ENCODE results near the gene KCNH5. TPM values are rescaled to one million over a fixed set of nuclear protein-coding genes. Genes with fewer than 3 reads are reported as not detected.

Gene KCNH5
- total and polyA plus RNA-seq, 2 of the 13 experiments (the other 11 are each of a cell fraction or from before 2014, with no cell fraction given) = not detected

DNA sequence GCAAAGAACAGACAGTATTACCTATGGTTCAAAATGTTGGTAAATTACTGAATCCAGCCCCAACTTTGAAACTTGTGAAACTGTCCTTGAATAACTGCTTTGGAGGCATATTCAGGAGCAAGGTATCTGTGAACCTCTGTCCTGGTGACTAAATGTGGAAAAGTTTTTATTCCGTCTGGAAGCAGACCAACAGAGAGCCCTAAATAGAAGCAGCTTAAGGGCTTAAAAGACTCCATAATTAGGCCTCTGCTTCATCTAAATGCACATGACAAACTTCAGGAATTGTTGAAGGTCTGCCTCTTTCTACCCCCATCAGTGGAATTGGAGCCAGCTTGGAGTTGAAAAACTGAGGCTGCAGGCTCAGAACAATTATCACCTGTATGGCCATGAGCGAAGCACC is 276.5 kb downstream of the KCNH5 start:
- Histone ChIP-seq H3K9ac (ENCODE audit: insufficient read depth, low read depth, low read length) (no peak overlapping the region), H4K20me1 (ENCODE audit: insufficient read depth, low read length) (no peaks in the 10 kb centered on the region), H3K4me3 (replicated peaks in 1 of 3; ENCODE audit: insufficient read depth in 1 of 3, low read depth in 2 of 3, low read length in 3 of 3) (no peak overlapping the region), H3K4me2 (ENCODE audit: low read depth, low read length) (no peak overlapping the region), H3K36me3 (replicated peaks in 1 of 2; ENCODE audit: control insufficient read depth in 1 of 2, insufficient read depth in 2 of 2, low read length in 2 of 2) (no peaks in the 10 kb centered on the region), H3K79me2 (ENCODE audit: insufficient read depth, low read length) (no peaks in the 10 kb centered on the region), H2AFZ (ENCODE audit: low read length) (no peak overlapping the region), H3K27ac (ENCODE audit: extremely low read length, insufficient read depth, low read length) (no peak overlapping the region), H3K9me3 (ENCODE audit: low read length) (no peaks in the 10 kb centered on the region), H3K27me3 (ENCODE audit: control insufficient read depth in 1 of 2, insufficient read depth in 2 of 2, low read length in 2 of 2) (no peaks in the 10 kb centered on the region), H3K4me1 (ENCODE audit: insufficient read depth, low read length) (no peaks in the 10 kb centered on the region)
- FAIRE-seq = no peak
- in situ Hi-C loops (cut with HindIII; ENCODE audit: extremely low pct_ligation_motif_present, low pct_unique_long_range_greater_than_20kb) = no loop called here
- POLR2A ChIA-PET = no interaction called here
- no TSS peak for BruUV-seq (replicated peaks)
- no peak for ATAC-seq
- WGBS (ENCODE audit: low lambda C conversion rate) = 3% methylated on average over 2 of the region's 2 CpGs
- TF ChIP-seq, protein P1, sequence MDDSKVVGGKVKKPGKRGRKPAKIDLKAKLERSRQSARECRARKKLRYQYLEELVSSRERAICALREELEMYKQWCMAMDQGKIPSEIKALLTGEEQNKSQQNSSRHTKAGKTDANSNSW (CRISPR knock-in tag; IDR thresholded peaks at IDR 0.05; ENCODE audit: borderline replicate concordance) = no peak
- TF ChIP-seq, protein P2, sequence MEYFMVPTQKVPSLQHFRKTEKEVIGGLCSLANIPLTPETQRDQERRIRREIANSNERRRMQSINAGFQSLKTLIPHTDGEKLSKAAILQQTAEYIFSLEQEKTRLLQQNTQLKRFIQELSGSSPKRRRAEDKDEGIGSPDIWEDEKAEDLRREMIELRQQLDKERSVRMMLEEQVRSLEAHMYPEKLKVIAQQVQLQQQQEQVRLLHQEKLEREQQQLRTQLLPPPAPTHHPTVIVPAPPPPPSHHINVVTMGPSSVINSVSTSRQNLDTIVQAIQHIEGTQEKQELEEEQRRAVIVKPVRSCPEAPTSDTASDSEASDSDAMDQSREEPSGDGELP (IDR thresholded peaks at IDR 0.05; ENCODE audit: borderline replicate concordance, low read depth) = no peak
- TF ChIP-seq DMAP1 (CRISPR knock-in tag; IDR thresholded peaks at IDR 0.05) (no peak), SIX1 (CRISPR knock-in tag; IDR thresholded peaks at IDR 0.05; ENCODE audit: borderline replicate concordance) (no peak), EEA1 (CRISPR knock-in tag; IDR thresholded peaks at IDR 0.05; ENCODE audit: borderline replicate concordance) (no peak), MXD4 (CRISPR knock-in tag; IDR thresholded peaks at IDR 0.05) (no peak), ASH2L (IDR thresholded peaks at IDR 0.05; ENCODE audit: insufficient read length, low read depth, low read length) (no peak), MBD4 (IDR thresholded peaks at IDR 0.05; ENCODE audit: borderline replicate concordance, low read length) (no peak), KLF6 (CRISPR knock-in tag; IDR thresholded peaks at IDR 0.05) (no peak), ZNF121 (CRISPR knock-in tag; IDR thresholded peaks at IDR 0.05) (no peak), KAT2B (IDR thresholded peaks at IDR 0.05; ENCODE audit: borderline replicate concordance, low read depth, low read length) (no peak), SRF (IDR thresholded peaks at IDR 0.05; ENCODE audit: low read depth, low read length) (no peak)
- TF ChIP-seq, protein P3, sequence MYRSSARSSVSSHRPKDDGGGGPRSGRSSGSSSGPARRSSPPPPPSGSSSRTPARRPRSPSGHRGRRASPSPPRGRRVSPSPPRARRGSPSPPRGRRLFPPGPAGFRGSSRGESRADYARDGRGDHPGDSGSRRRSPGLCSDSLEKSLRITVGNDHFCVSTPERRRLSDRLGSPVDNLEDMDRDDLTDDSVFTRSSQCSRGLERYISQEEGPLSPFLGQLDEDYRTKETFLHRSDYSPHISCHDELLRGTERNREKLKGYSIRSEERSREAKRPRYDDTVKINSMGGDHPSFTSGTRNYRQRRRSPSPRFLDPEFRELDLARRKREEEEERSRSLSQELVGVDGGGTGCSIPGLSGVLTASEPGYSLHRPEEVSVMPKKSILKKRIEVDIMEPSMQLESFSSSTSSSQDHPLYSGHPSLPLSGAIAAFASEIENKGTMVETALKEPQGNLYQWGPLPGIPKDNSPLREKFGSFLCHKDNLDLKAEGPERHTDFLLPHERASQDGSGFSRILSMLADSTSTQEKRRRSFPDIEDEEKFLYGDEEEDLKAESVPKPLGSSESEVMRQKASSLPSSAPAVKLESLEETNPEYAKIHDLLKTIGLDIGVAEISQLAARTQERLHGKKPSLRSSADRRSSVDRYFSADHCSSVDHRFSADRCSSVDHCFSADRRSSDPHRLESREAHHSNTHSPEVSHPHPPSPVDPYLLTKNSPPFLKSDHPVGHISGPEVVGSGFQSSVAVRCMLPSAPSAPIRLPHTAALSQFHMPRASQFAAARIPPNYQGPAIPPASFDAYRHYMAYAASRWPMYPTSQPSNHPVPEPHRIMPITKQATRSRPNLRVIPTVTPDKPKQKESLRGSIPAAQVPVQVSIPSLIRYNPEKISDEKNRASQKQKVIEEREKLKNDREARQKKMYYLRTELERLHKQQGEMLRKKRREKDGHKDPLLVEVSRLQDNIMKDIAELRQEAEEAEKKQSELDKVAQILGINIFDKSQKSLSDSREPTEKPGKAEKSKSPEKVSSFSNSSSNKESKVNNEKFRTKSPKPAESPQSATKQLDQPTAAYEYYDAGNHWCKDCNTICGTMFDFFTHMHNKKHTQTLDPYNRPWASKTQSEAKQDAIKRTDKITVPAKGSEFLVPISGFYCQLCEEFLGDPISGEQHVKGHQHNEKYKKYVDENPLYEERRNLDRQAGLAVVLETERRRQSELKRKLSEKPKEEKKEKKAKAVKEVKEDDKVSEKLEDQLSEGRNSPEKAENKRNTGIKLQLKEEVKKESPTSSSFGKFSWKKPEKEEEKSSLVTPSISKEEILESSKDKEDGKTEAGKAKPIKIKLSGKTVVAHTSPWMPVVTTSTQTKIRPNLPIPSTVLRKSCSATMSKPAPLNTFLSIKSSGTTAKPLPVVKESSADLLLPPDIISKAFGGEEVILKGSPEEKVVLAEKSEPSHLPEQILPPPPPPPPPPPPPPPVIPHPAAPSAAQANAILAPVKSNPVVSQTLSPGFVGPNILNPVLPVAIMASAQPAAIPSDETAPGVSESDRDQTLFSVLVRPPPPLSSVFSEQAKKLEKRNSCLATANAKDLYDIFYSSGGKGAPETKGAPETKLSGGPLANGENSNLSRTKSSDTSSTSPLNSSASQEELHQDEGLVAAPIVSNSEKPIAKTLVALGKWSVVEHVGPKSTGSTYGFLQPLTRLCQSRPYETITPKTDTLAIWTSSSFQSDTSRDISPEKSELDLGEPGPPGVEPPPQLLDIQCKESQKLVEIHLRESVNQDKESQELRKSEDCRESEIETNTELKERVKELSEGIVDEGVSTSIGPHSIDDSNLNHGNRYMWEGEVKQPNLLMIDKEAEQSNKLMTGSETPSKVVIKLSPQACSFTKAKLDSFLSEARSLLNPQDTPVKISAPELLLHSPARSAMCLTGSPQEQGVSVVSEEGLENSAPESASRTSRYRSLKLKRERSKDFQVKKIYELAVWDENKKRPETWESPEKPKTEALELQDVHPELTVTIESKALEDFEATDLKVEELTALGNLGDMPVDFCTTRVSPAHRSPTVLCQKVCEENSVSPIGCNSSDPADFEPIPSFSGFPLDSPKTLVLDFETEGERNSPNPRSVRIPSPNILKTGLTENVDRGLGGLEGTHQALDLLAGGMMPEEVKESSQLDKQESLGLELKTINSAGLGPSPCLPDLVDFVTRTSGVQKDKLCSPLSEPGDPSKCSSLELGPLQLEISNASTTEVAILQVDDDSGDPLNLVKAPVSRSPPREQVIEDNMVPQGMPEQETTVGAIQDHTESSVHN (CRISPR knock-in tag; IDR thresholded peaks at IDR 0.05) = no peak
- TF ChIP-seq, protein P4, sequence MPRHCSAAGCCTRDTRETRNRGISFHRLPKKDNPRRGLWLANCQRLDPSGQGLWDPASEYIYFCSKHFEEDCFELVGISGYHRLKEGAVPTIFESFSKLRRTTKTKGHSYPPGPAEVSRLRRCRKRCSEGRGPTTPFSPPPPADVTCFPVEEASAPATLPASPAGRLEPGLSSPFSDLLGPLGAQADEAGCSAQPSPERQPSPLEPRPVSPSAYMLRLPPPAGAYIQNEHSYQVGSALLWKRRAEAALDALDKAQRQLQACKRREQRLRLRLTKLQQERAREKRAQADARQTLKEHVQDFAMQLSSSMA (CRISPR knock-in tag; IDR thresholded peaks at IDR 0.05) = no peak
- TF ChIP-seq, protein P5, sequence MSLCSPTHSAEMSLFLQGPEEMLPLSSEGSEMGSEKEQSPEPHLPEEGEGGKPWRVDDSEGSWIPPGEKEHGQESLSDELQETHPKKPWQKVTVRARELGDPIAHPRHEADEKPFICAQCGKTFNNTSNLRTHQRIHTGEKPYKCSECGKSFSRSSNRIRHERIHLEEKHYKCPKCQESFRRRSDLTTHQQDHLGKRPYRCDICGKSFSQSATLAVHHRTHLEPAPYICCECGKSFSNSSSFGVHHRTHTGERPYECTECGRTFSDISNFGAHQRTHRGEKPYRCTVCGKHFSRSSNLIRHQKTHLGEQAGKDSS (CRISPR knock-in tag; IDR thresholded peaks at IDR 0.05; ENCODE audit: borderline replicate concordance, low read depth) = no peak
- intact Hi-C loops (cut with micrococcal nuclease; ENCODE audit: unreplicated experiment) = no loop called here
- no peak for DNase-seq (ENCODE audit: low spot score)
- CTCF ChIA-PET (ENCODE audit: low intra/inter-chr PET ratio, low total read pairs) = no interaction called here
